Chondrocyte (in vitro differentiated cells): ENCODE measurements around the gene LARP4B. TPM values are rescaled to one million over a fixed set of nuclear protein-coding genes. Genes with fewer than 3 reads are reported as not detected.

Source experiments
- DNase-seq: peaks from one replicate; pipeline ENCODE4 v3.0.0; 2021; ENCODE audit warnings: mixed read lengths, low spot score
- H3K27ac Mint-ChIP-seq: one replicate; pipeline ENCODE4 v1.8.0; 2021; ENCODE audit warnings: mild to moderate bottlenecking, moderate library complexity, mixed read lengths; ENCODE audit not compliant: unreplicated experiment
- H3K27me3 Mint-ChIP-seq: 2 replicates; pipeline ENCODE4 v1.8.0; 2021; ENCODE audit warnings: low read depth, mixed read lengths
- H3K36me3 Mint-ChIP-seq: 2 replicates; pipeline ENCODE4 v1.8.0; 2021; ENCODE audit warnings: low read depth, mixed read lengths
- H3K4me1 Mint-ChIP-seq: 2 replicates; pipeline ENCODE4 v1.8.0; 2021; ENCODE audit warnings: low read depth, mild to moderate bottlenecking, mixed read lengths
- H3K4me3 Mint-ChIP-seq: one replicate; pipeline ENCODE4 v1.8.0; 2021; ENCODE audit warnings: mild to moderate bottlenecking, moderate library complexity, mixed read lengths; ENCODE audit not compliant: unreplicated experiment
- H3K9me3 Mint-ChIP-seq: 2 replicates; pipeline ENCODE4 v1.8.0; 2021; ENCODE audit warnings: low read depth, mixed read lengths
- total RNA-seq: library from RNA; stranded (reverse); gene quantifications from 3 replicates; pipeline ENCODE4 v1.2.1, GENCODE V29; 2021
- TF ChIP-seq, protein P1 (sequence below): fragments of 200-600 bp; sonication (generic); IDR thresholded peaks from 2 replicates; pipeline ENCODE4 v1.5.0; 2021; ENCODE audit warnings: antibody characterized with exemption, mild to moderate bottlenecking, moderate library complexity

The LARP4B gene
- total RNA-seq, 1 donor from 2014 or later, result 67.1 TPM

DNA sequence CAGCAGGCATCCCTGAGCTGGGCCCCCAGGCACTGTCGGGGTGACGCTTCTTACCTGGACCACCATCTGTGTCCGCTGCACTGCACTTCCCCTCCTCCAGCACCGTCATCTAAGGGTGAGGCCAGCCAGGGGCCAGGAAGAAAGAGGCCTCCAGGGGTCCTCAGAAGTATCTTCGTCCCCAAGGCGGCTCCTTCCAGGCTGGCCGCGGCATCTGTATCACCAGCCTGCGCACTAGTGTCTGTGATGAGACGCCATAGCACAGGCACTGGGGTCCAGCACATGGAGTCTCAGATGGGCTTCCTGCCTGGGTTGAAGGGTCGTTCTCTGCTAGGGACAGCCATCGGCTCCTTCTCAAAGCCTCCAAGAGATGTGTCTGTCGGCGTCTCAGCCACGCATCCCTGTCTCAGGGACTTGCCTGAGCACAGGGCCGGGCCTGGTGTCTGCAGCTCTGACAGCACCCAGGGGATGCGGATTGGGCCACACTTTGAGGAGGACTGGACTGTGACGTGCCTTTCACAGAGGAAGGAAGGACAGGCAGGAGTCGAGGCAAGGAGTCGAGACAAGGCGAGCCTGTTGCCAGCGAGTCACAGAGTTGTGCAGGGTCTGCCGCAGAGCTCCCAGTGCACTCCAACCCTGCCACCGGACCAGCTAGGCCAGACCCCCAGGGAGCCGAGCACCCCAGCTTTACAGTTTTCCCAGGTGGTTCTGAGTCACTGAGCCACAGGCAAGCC, 140.5 kb downstream of the LARP4B start:
- H3K27me3 Mint-ChIP-seq, result no peaks in the 10 kb centered on the region
- no peak overlapping the region for H3K27ac Mint-ChIP-seq
- peak; percentile 74 for DNase-seq
- TF ChIP-seq, protein P1, sequence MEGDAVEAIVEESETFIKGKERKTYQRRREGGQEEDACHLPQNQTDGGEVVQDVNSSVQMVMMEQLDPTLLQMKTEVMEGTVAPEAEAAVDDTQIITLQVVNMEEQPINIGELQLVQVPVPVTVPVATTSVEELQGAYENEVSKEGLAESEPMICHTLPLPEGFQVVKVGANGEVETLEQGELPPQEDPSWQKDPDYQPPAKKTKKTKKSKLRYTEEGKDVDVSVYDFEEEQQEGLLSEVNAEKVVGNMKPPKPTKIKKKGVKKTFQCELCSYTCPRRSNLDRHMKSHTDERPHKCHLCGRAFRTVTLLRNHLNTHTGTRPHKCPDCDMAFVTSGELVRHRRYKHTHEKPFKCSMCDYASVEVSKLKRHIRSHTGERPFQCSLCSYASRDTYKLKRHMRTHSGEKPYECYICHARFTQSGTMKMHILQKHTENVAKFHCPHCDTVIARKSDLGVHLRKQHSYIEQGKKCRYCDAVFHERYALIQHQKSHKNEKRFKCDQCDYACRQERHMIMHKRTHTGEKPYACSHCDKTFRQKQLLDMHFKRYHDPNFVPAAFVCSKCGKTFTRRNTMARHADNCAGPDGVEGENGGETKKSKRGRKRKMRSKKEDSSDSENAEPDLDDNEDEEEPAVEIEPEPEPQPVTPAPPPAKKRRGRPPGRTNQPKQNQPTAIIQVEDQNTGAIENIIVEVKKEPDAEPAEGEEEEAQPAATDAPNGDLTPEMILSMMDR, result no peak
- no peak overlapping the region for H3K4me3 Mint-ChIP-seq
- H3K36me3 Mint-ChIP-seq, result peaks cover 2% of the 10 kb centered on the region
- H3K9me3 Mint-ChIP-seq, result no peaks in the 10 kb centered on the region
- H3K4me1 Mint-ChIP-seq, result peaks cover 9% of the 10 kb centered on the region

DNA sequence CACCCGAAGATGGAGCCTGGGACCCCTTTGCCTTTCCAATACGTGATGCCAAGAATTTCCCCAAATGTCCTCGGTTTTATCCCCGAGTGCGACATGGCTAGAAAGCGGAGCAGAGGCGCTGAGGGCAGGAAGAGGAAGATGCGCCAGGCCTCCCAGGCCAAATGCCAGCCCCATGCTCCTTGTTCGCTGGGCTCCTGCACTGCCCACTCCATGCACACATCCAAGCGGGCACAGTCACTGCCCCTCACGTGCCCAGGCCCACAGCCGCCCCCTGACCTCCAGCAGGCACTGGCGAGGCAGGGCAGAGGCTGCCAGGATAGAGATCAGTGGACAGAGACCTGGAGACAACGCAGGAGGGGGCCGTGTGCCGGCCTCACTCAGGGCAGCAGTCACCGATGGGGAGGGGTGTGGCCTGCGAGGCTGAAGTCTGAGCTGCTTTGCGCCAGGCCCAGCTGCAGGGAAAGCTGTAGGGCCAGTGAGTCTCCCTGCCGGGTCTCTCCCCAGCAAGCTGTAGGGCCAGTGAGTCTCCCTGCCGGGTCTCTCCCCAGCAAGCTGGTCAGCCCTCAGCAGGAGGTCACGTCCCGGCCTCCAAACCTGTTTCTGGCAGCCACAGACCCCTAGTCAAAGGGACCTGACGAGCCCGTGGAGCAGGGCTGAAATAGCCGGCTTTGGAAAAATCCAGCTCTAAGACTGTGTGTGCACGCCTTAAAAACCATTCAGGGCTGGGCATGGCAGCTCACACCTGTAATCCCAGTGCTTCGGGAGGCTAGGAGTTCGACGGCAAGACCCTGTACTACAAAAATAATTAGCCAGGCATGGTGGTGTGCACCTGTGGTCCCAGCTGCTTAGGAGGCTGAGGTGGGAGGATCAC, 141.4 kb downstream of the LARP4B start:
- Mint-ChIP-seq H3K36me3 (peaks cover 2% of the 10 kb centered on the region), H3K4me1 (peaks cover 9% of the 10 kb centered on the region), H3K9me3 (no peaks in the 10 kb centered on the region), H3K27ac (no peak overlapping the region), H3K4me3 (no peak overlapping the region), H3K27me3 (no peaks in the 10 kb centered on the region)
- peak; percentile 70 for DNase-seq
- TF ChIP-seq, protein P1, result no peak

DNA sequence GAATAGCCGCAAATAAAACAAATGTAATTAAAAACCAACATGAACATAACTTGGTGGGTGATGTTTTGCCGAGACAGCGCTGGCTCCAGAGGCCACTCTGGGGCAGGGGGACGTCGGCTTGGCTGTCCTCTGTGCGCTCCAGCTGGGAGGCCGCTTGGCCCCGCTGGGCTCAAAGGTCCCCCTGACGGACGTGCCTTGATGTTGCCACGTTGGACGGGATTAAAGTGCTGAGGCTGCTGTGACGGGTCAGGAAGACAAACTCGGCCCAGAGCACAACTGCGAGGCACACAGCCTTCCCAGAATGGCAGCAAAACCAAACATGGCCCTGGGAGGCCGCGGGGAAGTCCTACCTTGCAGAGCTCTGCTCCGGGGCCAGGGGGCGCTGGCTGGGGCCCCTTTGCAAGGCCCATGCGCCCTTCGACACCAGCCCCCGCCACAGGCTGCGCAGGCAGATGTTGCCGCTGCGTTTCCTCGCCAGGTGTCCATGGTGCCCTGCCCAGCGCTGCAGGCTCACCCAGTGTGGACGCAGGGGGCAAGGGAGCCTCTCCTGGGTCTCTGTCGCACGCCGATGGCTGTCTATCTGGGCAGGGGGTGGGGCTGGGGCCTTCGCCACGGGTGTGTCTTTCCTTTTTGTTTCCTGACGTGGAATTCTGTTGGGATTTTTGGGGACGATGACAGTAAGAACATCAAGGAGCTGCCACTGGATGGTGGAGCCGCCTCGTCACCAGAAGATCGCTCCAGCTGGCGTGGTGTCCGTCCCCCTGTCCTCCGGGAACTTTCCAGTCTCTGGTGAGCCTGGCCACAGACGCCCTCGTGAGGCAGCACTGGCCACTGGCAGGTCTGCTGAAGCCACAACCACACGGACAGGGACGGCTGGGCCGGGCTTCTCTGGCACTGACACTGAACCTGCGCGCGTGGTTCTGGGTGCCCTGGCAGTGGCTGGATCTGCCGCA, 142.4 kb downstream of the LARP4B start:
- TF ChIP-seq, protein P1, result peak; percentile 77
- DNase-seq, result peak; percentile 90
- Mint-ChIP-seq H3K27me3 (no peaks in the 10 kb centered on the region), H3K27ac (peak overlapping the region; percentile 83), H3K36me3 (peaks cover 2% of the 10 kb centered on the region), H3K9me3 (no peaks in the 10 kb centered on the region), H3K4me1 (peaks cover 9% of the 10 kb centered on the region), H3K4me3 (peak overlapping the region; percentile 74)

DNA sequence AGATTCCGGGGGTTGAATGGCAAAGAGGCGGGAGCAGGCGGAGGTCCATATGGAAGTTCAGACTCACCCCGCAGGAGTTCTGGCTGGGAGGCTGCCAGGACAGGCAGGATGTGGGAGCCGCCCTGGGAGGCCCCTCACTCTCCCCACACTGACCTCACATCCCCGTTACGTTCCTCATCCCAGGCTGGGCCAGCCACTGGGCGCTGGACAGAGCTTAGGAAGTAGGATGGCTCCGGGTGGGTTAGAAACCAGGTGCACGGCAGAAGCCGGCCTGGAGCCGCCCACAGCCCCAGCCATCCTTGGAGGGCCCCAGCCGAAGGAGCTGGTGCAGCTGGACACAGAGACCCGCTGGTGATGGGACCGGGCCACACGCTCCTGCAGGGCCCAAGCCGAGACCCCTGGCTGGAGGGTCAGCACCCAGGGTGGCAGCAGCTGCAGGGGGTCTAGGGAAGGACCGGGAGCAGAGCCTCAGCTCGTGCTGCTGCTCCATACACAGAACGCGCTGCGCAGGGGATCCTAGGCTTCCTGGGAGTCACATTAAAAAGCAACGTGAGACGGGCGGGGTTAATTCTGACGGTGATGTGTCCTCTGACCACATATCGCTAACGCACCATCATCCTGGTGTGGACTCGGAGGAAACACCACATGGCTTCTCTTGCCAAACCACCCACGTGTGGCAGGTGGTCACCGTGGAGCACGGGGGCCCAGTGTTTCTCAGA, 143.4 kb downstream of the LARP4B start:
- peak; percentile 78 for DNase-seq
- H3K4me3 Mint-ChIP-seq, result no peak overlapping the region
- no peaks in the 10 kb centered on the region for H3K9me3 Mint-ChIP-seq
- H3K4me1 Mint-ChIP-seq, result peaks cover 7% of the 10 kb centered on the region
- H3K36me3 Mint-ChIP-seq, result peaks cover 2% of the 10 kb centered on the region
- no peaks in the 10 kb centered on the region for H3K27me3 Mint-ChIP-seq
- TF ChIP-seq, protein P1, result no peak
- peak overlapping the region; percentile 36 for H3K27ac Mint-ChIP-seq
